ENCODE data around the gene FXYD2. TPM values are rescaled to one million over a fixed set of nuclear protein-coding genes. Genes with fewer than 3 reads are reported as not detected.

The FXYD2 gene
- total RNA-seq, 1 donor from 2014 or later, result 2.7 TPM

- intact Hi-C loops (cut with DNase I), result no loop called here
- DNase-seq (ENCODE audit: missing footprints), result no peak
- no peak for ATAC-seq
Observed at GRCh38 chr11:117826832-117827231, 2.3 kb upstream of the FXYD2 start.

DNA sequence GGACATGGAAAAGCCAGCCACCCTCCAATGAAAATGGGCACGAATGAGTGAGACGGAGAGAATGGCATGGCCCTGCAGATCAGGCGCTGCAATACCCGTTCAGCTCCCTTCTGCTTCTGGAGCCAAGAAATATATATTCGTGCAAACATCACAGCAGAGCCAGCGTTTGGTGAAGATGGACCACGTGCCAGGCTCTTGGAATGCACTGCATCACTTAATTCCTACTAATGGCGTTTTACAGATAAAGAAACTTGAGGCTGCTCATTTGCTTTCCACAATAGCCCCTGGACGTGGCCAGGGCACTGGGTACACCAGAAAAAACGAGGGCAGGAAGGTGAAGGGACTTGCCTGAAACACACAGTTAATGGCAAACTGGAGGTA is 1.6 kb upstream of the FXYD2 start:
- ATAC-seq, result no peak
- no peak for DNase-seq (ENCODE audit: missing footprints)
- intact Hi-C loops (cut with DNase I), result no loop called here

DNA sequence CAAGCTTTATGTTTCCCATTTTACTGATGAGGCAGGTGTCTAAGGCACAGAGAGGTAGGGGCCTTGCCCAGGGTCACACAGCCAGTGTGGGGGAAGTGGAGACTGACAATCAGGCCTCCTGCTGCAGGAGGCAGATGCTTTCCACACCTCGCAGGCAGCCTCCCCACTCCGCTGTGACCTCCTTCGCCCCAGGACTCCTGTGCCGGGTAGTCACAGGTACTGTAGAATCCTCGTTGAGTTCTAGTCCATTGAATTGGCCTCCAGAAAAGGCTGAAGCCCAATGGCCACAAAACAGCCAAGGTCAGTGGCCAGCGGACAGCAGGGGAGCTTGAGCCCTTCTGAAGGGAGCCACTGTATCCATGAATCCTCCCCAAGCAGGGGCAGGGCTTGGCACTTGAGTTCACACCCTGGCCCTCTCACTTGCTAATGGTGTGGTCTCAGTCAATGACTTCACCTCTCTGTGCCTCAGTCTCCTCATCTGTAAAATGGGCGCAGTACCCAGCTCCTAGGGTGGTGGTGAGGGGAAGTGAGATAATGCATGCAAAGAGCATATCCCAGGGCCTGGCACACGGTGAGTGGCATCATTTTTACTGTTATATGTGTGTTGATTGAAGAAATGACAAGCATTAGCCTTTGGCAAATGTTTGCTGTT is 1.1 kb upstream of the FXYD2 start:
- no peak for DNase-seq (ENCODE audit: missing footprints)
- intact Hi-C loops (cut with DNase I), result no loop called here
- no peak for ATAC-seq

GRCh38 chr11:117823946-117824420 is 561 bp downstream of the FXYD2 start:
- ATAC-seq (peak; percentile 84), DNase-seq (ENCODE audit: missing footprints) (peak; percentile 89)
- intact Hi-C loops (cut with DNase I), result loop anchor here (2.0 to 5.0 kb wide), 2 partner anchors 123 to 228 kb away; no protein-coding TSS in a partner anchor

GRCh38 chr11:117823294-117823945 is 1.1 kb downstream of the FXYD2 start:
- intact Hi-C loops (cut with DNase I), result loop anchor here (2.0 to 5.0 kb wide), 2 partner anchors 123 to 229 kb away; no protein-coding TSS in a partner anchor
- peak; percentile 1 for ATAC-seq
- no peak for DNase-seq (ENCODE audit: missing footprints)

- intact Hi-C loops (cut with DNase I), result loop anchor here (2.0 to 5.0 kb wide), 2 partner anchors 124 to 230 kb away; no protein-coding TSS in a partner anchor
- ATAC-seq, result no peak
- no peak for DNase-seq (ENCODE audit: missing footprints)
Observed at GRCh38 chr11:117822074-117823033, 2.2 kb downstream of the FXYD2 start.

DNA sequence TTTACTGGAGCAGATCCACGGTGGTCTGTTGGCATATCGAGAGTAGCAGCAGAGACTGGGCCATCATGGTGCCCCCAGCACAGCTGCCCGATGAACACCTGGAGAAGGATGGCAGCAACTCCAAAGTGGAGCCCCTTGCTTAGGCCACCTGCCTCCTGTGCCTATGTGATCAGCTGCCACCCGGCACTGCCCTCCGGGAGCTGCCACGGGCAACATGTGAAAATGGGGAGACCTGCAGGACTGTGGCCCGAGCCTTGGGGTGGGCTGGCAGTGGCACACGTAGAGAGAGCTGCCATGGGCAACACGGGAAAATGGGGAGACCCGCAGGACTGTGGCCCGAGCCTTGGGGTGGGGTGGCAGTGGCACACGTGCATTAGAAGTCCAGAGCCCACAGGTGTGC is 3.1 kb downstream of the FXYD2 start:
- intact Hi-C loops (cut with DNase I), result loop anchor here (5.0 kb wide), 1 partner anchor 231 kb away; no protein-coding TSS in a partner anchor
- ATAC-seq (no peak), DNase-seq (ENCODE audit: missing footprints) (no peak)

DNA sequence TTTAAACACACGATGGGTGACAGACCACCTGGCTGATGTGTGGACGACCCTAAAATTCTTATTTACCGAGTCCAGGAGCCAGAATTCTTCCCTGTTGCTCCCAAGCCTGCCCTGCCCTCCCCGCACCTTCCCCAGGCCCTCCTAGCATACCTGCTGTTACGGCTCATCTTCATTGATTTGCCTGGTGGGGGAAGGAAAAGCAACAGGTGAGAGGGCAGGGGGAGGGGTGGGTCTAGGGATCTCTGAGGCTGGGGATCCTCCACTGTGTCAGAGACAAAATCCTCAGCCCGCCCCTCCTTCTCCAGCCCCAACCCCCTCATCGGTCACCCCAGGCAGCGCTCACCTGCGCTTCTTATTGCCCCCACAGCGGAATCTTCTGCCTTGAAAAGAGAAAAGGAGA is 4.0 kb downstream of the FXYD2 start:
- intact Hi-C loops (cut with DNase I), result loop anchor here (5.0 kb wide), 1 partner anchor 232 kb away; no protein-coding TSS in a partner anchor
- ATAC-seq (no peak), DNase-seq (ENCODE audit: missing footprints) (no peak)

DNA sequence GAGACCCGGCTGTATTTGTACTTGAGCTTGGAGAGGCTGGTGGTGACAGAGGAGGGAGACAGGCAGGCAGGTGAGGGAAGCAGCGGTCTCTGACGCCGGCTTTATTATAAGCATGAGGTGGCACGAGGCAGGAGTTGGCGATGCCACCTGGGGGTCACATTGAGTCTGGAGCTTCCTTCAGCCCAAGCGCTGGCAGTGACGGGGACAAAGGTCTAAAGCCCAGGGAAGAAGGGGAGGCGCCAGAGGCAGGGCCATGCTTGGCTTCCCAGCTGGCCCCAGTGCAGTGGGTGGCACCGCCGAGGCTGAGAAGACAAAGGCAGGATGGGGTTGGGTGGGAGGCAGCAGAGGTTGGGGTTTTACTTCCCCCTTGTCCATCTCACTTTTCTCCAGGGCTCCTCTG is 4.5 kb downstream of the FXYD2 start:
- ATAC-seq, result no peak
- intact Hi-C loops (cut with DNase I), result loop anchor here (5.0 kb wide), 1 partner anchor 232 kb away; no protein-coding TSS in a partner anchor
- no peak for DNase-seq (ENCODE audit: missing footprints)

DNA sequence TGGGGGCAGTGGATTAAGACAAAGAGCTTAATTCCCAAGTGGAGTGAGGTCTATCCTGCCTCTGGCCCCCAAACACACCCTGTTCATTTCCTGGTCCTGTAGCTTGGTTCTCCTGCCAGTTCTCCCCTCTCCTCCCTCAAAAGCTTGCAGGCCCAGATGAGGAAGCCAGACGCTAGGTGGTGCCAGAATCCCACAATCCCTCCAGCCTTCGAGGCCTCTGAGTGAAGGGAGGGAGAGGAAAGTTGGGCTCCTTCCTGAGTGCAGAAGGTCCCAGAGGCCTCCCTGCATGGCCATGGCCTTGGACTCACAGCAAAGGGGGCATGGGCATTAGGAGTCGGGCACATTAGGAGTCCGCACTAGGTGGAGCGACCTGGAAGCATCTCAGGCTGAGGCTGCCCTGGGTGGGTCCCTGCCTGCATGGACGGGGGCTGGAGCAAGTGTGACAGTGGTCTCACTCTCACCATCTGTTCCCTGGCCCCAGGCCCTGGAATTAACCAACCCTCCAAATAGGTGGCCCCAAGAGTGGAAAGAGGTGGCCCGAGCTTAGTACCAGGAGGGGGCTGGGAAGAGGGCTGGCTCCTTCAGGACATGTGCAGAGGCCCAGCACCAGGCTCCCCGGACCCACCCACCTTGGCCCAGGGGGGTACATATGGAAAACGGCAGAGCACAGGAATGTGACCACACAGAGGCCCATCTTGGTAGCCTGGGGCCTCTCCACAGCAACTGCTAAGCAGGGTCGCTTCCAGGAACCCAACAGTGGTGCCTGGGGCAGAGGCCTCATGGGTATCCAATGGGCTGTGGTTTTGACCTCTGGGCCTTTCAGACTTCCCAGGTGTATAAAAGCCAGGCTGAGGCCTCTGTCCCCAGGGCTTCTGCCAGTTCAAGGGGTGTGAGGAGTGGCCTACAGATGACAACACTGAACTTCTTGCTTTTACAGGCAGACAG is 5.2 kb downstream of the FXYD2 start:
- intact Hi-C loops (cut with DNase I), result loop anchor here (5.0 kb wide), 1 partner anchor 233 kb away; no protein-coding TSS in a partner anchor
- DNase-seq (ENCODE audit: missing footprints) (no peak), ATAC-seq (peak; percentile 27)

GRCh38 chr11:117818041-117818873 is 6.3 kb downstream of the FXYD2 start:
- DNase-seq (ENCODE audit: missing footprints) (peak; percentile 21), ATAC-seq (no peak)
- intact Hi-C loops (cut with DNase I), result no loop called here

DNA sequence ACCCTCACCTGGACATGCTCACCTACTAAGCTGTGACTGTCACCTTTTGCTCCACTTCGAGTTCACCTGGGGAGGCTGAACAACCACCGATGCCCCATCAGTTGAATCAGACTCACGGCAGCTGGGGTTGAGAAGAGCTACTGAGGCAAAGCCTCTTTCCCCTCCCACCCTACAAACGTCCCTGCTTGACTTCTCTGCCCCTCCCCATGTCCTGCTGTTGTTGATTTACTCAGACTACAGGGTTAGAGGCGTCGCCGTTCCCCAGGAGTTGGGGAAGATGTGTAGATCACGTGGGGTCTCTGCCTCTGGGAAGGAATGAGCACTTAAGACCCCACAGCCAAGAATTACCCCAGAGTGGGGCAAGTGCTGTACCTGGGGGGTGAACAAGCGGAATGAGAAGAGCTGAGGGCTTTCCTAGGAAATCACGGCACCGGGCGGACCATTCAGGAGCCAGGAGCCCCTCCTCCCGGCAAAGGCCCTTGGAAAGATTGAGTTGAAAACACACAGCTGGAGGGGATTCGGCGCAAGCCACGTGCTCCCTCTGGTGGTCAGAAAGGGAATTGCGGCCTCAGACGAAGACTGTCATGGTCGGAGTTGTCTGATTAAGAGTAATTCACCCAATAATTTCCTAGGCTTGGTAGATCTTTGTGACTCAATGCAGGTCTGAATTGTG is 7.0 kb downstream of the FXYD2 start:
- peak; percentile 67 for ATAC-seq

GRCh38 chr11:117816846-117817367 is 7.6 kb downstream of the FXYD2 start:
- peak; percentile 55 for DNase-seq (ENCODE audit: missing footprints)
- peak; percentile 18 for ATAC-seq
- intact Hi-C loops (cut with DNase I), result loop anchor here (1.0 kb wide), 1 partner anchor 391 kb away; no protein-coding TSS in a partner anchor

More for the DNA sequence above, 7.0 kb downstream of the FXYD2 start:
- DNase-seq (ENCODE audit: missing footprints), result peak; percentile 88
- intact Hi-C loops (cut with DNase I), result loop anchor here (1.0 kb wide), 1 partner anchor 391 kb away; no protein-coding TSS in a partner anchor

DNA sequence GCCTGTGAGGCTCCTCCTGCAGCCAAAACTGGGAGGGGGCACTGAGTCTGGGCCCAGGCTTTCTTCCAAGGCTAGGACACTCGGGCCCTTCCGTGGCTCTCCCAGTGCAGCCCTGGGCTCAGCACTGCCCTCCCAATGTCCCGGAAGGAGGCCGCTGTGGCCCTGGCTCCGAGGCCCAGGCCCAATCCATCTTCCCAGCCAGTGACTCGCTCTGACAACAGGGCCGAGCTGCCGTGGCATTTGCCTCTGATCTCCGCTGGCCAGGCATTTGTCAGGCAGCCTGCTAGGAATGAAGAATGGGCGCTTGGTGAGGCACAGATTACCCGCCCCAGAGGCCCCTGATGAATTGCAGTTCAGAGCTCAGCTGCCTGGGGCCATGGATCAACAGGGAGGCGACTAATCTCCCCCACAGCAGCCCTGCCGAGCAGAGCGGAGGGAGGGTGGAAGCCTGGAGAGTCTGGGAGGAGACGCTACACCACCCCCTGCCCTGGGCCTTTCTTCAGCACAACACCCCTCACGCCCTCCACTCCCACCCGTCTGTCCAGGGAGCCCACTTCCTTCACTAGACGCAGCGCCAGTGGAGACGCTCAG is 8.3 kb downstream of the FXYD2 start:
- DNase-seq (ENCODE audit: missing footprints) (peak; percentile 22), ATAC-seq (peak; percentile 26)
- intact Hi-C loops (cut with DNase I), result no loop called here

GRCh38 chr11:117815262-117815803 is 9.2 kb downstream of the FXYD2 start:
- ATAC-seq (peak; percentile 7), DNase-seq (ENCODE audit: missing footprints) (peak; percentile 79)
- intact Hi-C loops (cut with DNase I), result no loop called here
